ENCODE measurements around the gene SCUBE1.
A peak's percentile ranks its signal among the peaks of the same experiment; 100 is the strongest.

The SCUBE1 gene

GRCh38 chr22:43200031-43200430 lies 143.1 kb downstream of the SCUBE1 start:
- TF ChIP-seq CTCF (IDR thresholded peaks at IDR 0.05; ENCODE audit: low read depth, low read length) = no peak

GRCh38 chr22:43199541-43199940 lies 143.6 kb downstream of the SCUBE1 start:
- no peak overlapping the region for H3K4me3 ChIP-seq (ENCODE audit: low read depth, low read length)
- TF ChIP-seq CTCF (IDR thresholded peaks at IDR 0.05; ENCODE audit: low read depth, low read length) = no peak
- no peak for DNase-seq (ENCODE audit: low read depth, low spot score)
- in situ Hi-C loops (cut with HindIII; ENCODE audit: low sequenced_read_pairs) = no loop called here

More at GRCh38 chr22:43200031-43200430, 143.1 kb downstream of the SCUBE1 start:
- no peak overlapping the region for H3K4me3 ChIP-seq (ENCODE audit: low read depth, low read length)
- no peak for DNase-seq (ENCODE audit: low read depth, low spot score)
- in situ Hi-C loops (cut with HindIII; ENCODE audit: low sequenced_read_pairs) = no loop called here

GRCh38 chr22:43198936-43199335 lies 144.2 kb downstream of the SCUBE1 start:
- no peak for DNase-seq (ENCODE audit: low read depth, low spot score)
- H3K4me3 ChIP-seq (ENCODE audit: low read depth, low read length) = no peak overlapping the region
- TF ChIP-seq CTCF (IDR thresholded peaks at IDR 0.05; ENCODE audit: low read depth, low read length) = no peak
- in situ Hi-C loops (cut with HindIII; ENCODE audit: low sequenced_read_pairs) = no loop called here

GRCh38 chr22:43198126-43198525 lies 145.0 kb downstream of the SCUBE1 start:
- no peak overlapping the region for H3K4me3 ChIP-seq (ENCODE audit: low read depth, low read length)
- no peak for TF ChIP-seq CTCF (IDR thresholded peaks at IDR 0.05; ENCODE audit: low read depth, low read length)
- in situ Hi-C loops (cut with HindIII; ENCODE audit: low sequenced_read_pairs) = no loop called here
- DNase-seq (ENCODE audit: low read depth, low spot score) = no peak

GRCh38 chr22:43197271-43197941 lies 145.8 kb downstream of the SCUBE1 start:
- in situ Hi-C loops (cut with HindIII; ENCODE audit: low sequenced_read_pairs) = no loop called here
- H3K4me3 ChIP-seq (ENCODE audit: low read depth, low read length) = no peak overlapping the region
- peak; percentile 38 for DNase-seq (ENCODE audit: low read depth, low spot score)
- no peak for TF ChIP-seq CTCF (IDR thresholded peaks at IDR 0.05; ENCODE audit: low read depth, low read length)

- TF ChIP-seq CTCF (IDR thresholded peaks at IDR 0.05; ENCODE audit: low read depth, low read length) = no peak
Measured at GRCh38 chr22:43191831-43192230, 151.3 kb downstream of the SCUBE1 start.

More at GRCh38 chr22:43191831-43192230, 151.3 kb downstream of the SCUBE1 start:
- H3K4me3 ChIP-seq (ENCODE audit: low read depth, low read length) = no peak overlapping the region
- DNase-seq (ENCODE audit: low read depth, low spot score) = no peak
- in situ Hi-C loops (cut with HindIII; ENCODE audit: low sequenced_read_pairs) = no loop called here
